Liver (tissue), 9 donors: ENCODE results near the gene ATP1A3. TPM values are rescaled to one million over a fixed set of nuclear protein-coding genes. Genes with fewer than 3 reads are reported as not detected.

Experiments
- DNase-seq: peaks from one replicate; pipeline ENCODE4 v3.0.0-alpha.2; 2017; ENCODE audit warnings: low spot score
- H3K27ac ChIP-seq, 2 donors: one replicate each; pipeline ENCODE4 v1.7.0; 2013; ENCODE audit warnings: inconsistent platforms in 2 of 2, low read length in 2 of 2, control low read depth in 1 of 2, low read depth in 1 of 2, mild to moderate bottlenecking in 1 of 2
- H3K27me3 ChIP-seq, 4 donors: one replicate each; pipeline versions ENCODE4 v1.6.1 to v1.7.0; 2013; ENCODE audit warnings: low read length in 3 of 4, inconsistent platforms in 1 of 4, mild to moderate bottlenecking in 1 of 4, moderate library complexity in 1 of 4; ENCODE audit not compliant: control insufficient read depth in 4 of 4, insufficient read depth in 4 of 4
- H3K36me3 ChIP-seq, 4 donors: one replicate each; pipeline versions ENCODE4 v1.6.1 to v1.7.0; 2013; ENCODE audit warnings: low read length in 3 of 4, mild to moderate bottlenecking in 3 of 4, low read depth in 1 of 4, moderate library complexity in 1 of 4; ENCODE audit not compliant: control insufficient read depth in 4 of 4, insufficient read depth in 3 of 4
- H3K4me1 ChIP-seq, 4 donors: one replicate each; pipeline versions ENCODE4 v1.6.1 to v1.7.0; 2013; ENCODE audit warnings: low read length in 3 of 4, mild to moderate bottlenecking in 3 of 4, moderate library complexity in 1 of 4; ENCODE audit not compliant: control insufficient read depth in 4 of 4, insufficient read depth in 4 of 4
- H3K4me3 ChIP-seq, 3 donors: one replicate each; pipeline versions ENCODE4 v1.6.1 to v1.7.0; 2013; ENCODE audit warnings: low read length in 3 of 3, control low read depth in 1 of 3, low read depth in 1 of 3, mild to moderate bottlenecking in 1 of 3
- H3K9ac ChIP-seq, 2 donors: one replicate each; pipeline ENCODE4 v1.7.0; 2013; ENCODE audit warnings: low read length in 2 of 2, mild to moderate bottlenecking in 2 of 2, moderate library complexity in 2 of 2, control low read depth in 1 of 2, low read depth in 1 of 2
- H3K9me3 ChIP-seq, 4 donors: one replicate each; pipeline versions ENCODE4 v1.6.1 to v1.7.0; 2013; ENCODE audit warnings: low read length in 3 of 4; ENCODE audit not compliant: control insufficient read depth in 4 of 4
- ATF3 ChIP-seq: IDR thresholded peaks from 2 replicates; pipeline ENCODE4 v1.6.1; 2016; ENCODE audit warnings: antibody characterized with exemption
- CTCF ChIP-seq: fragments of 150-350 bp; IDR thresholded peaks from 2 replicates; pipeline ENCODE4 v1.5.1; 2017; ENCODE audit warnings: improper control_type of control experiment, low read depth, low read length; ENCODE audit not compliant: missing input control
- FOXA1 ChIP-seq: IDR thresholded peaks from 2 replicates; pipeline ENCODE4 v1.6.1; 2016; ENCODE audit warnings: antibody characterized with exemption
- FOXA2 ChIP-seq: IDR thresholded peaks from 2 replicates; pipeline ENCODE4 v1.6.1; 2016; ENCODE audit warnings: antibody characterized with exemption
- GABPA ChIP-seq, 2 donors: IDR thresholded peaks in 1 of 2; conservative IDR thresholded peaks in 1 of 2; 2 replicates each; pipeline ENCODE4 v1.6.1; 2016; ENCODE audit warnings: antibody characterized with exemption in 2 of 2, mild to moderate bottlenecking in 1 of 2, moderate library complexity in 1 of 2
- HNF4A ChIP-seq, 2 donors: conservative IDR thresholded peaks; 2 replicates each; pipeline ENCODE4 v1.6.1; 2016; ENCODE audit warnings: antibody characterized with exemption in 2 of 2, mild to moderate bottlenecking in 2 of 2
- HNF4G ChIP-seq: IDR thresholded peaks from 2 replicates; pipeline ENCODE4 v1.6.1; 2016; ENCODE audit warnings: antibody characterized with exemption
- NR2F2 ChIP-seq: IDR thresholded peaks from 2 replicates; pipeline ENCODE4 v1.6.1; 2016; ENCODE audit warnings: antibody characterized with exemption
- RAD21 ChIP-seq, 2 donors: IDR thresholded peaks; 2 replicates each; pipeline ENCODE4 v1.6.1; 2016; ENCODE audit warnings: antibody characterized with exemption in 2 of 2, mild to moderate bottlenecking in 2 of 2
- REST ChIP-seq: IDR thresholded peaks from 2 replicates; pipeline ENCODE4 v1.6.1; 2016; ENCODE audit warnings: antibody characterized with exemption, mild to moderate bottlenecking
- RXRA ChIP-seq, 2 donors: IDR thresholded peaks; 2 replicates each; pipeline ENCODE4 v1.6.1; 2017 to 2018; ENCODE audit warnings: antibody characterized with exemption in 2 of 2, mild to moderate bottlenecking in 1 of 2
- SP1 ChIP-seq: IDR thresholded peaks from 2 replicates; pipeline ENCODE4 v1.6.1; 2018; ENCODE audit warnings: antibody characterized with exemption, mild to moderate bottlenecking
- YY1 ChIP-seq: IDR thresholded peaks from 2 replicates; pipeline ENCODE4 v1.6.1; 2016; ENCODE audit warnings: antibody characterized with exemption, mild to moderate bottlenecking
- WGBS: extraction: QIAGEN DNeasy Blood & Tissue Kit; methylation state at CpG from one replicate; pipeline ENCODE4 v1.1.7; 2013; 5-methylcytosine and 5-hydroxymethylcytosine counted together
- polyA plus RNA-seq, 2 donors: library from polyadenylated mRNA; stranded (reverse) in 1 of 2; unstranded in 1 of 2; fragments of 200-250 nt in 1 of 2; fragments of >200 nt in 1 of 2; fragmentation: Nextera tagmentation in 1 of 2; extraction: Ambion mirVana in 1 of 2; gene quantifications; one replicate each; pipeline versions ENCODE4 v1.2.1 to v1.2.3, GENCODE V29; 2013 to 2015
- total RNA-seq, 2 donors: library from RNA; depleted of rRNA; stranded (reverse); fragments of >200 nt; gene quantifications; one replicate each; pipeline ENCODE4 v1.2.3, GENCODE V29; 2014
- donor health status: healthy.
- donor health status: healthy.
- donor health status: healthy.
- donor health status: healthy.
- donor health status: healthy.

Gene ATP1A3
- total and polyA plus RNA-seq, 4 donors = 0.05 to 0.09 (median 0.08) TPM; not detected in 1

GRCh38 chr19:42021185-42021584 lies 27.2 kb upstream of the ATP1A3 start:
- Histone ChIP-seq H3K4me1 (peaks cover 0 to 4% (median 0%) of the 10 kb centered on the region in 4 donors), H3K9me3 (no peaks in the 10 kb centered on the region), H3K27ac (no peak overlapping the region), H3K4me3 (no peak overlapping the region), H3K27me3 (peaks cover 0 to 3% (median 0%) of the 10 kb centered on the region in 4 donors), H3K9ac (no peak overlapping the region), H3K36me3 (no peaks in the 10 kb centered on the region)
- DNase-seq = no peak
- TF ChIP-seq ATF3 = no peak
- no peak for TF ChIP-seq REST
- WGBS = 86% methylated on average over 15 of the region's 15 CpGs

GRCh38 chr19:42018503-42019193 lies 24.6 kb upstream of the ATP1A3 start:
- no peaks in the 10 kb centered on the region for H3K36me3 ChIP-seq
- H3K4me3 ChIP-seq = no peak overlapping the region
- 69% methylated on average over 11 of the region's 11 CpGs for WGBS
- no peaks in the 10 kb centered on the region for H3K4me1 ChIP-seq
- no peaks in the 10 kb centered on the region for H3K9me3 ChIP-seq
- H3K9ac ChIP-seq = no peak overlapping the region
- H3K27me3 ChIP-seq = no peaks in the 10 kb centered on the region
- no peak for DNase-seq
- no peak for TF ChIP-seq YY1
- no peak for TF ChIP-seq FOXA2
- TF ChIP-seq CTCF = no peak
- no peak for TF ChIP-seq ATF3
- no peak for TF ChIP-seq RXRA (IDR thresholded peaks at IDR 0.05)
- no peak for TF ChIP-seq HNF4G
- TF ChIP-seq GABPA (IDR thresholded peaks at IDR 0.05 in 1 of 2, conservative IDR thresholded peaks at IDR 0.05 in 1 of 2) = no peak
- no peak for TF ChIP-seq NR2F2
- TF ChIP-seq SP1 = no peak
- TF ChIP-seq FOXA1 = no peak
- no peak overlapping the region for H3K27ac ChIP-seq

GRCh38 chr19:42017040-42017439 lies 23.0 kb upstream of the ATP1A3 start:
- 71% methylated on average over 8 of the region's 8 CpGs for WGBS
- no peak overlapping the region for H3K4me3 ChIP-seq
- TF ChIP-seq YY1 (no peak), HNF4A (conservative IDR thresholded peaks at IDR 0.05) (no peak), REST (no peak), ATF3 (no peak), NR2F2 (no peak), CTCF (no peak), FOXA1 (no peak), RAD21 (IDR thresholded peaks at IDR 0.05) (no peak), SP1 (no peak), FOXA2 (no peak)

More at GRCh38 chr19:42017040-42017439, 23.0 kb upstream of the ATP1A3 start:
- no peak for DNase-seq
- Histone ChIP-seq H3K27me3 (no peaks in the 10 kb centered on the region), H3K9me3 (no peaks in the 10 kb centered on the region), H3K27ac (no peak overlapping the region), H3K9ac (no peak overlapping the region), H3K4me1 (no peaks in the 10 kb centered on the region), H3K36me3 (no peaks in the 10 kb centered on the region)
